A673 (cell line): ENCODE results near the gene IRX6. TPM values are rescaled to one million over a fixed set of nuclear protein-coding genes. Genes with fewer than 3 reads are reported as not detected.

Experiments
- BruUV-seq: library from RNA; stranded (reverse); fragments of 400-500 nt; replicated peaks from 2 replicates; lab custom pipeline; 2021; lab: Mats Ljungman, UMichigan
- CTCF ChIA-PET: fragments of 300-600 bp; sonication (Branson Sonifier 250); formaldehyde crosslinking; loops from one replicate; lab custom pipeline; 2022; ENCODE audit warnings: antibody characterized with exemption; lab: Charles Lee
- POLR2A ChIA-PET: fragments of 300-600 bp; sonication (Branson Sonifier 250); formaldehyde crosslinking; loops from one replicate; lab custom pipeline; 2022; ENCODE audit warnings: antibody characterized with exemption; ENCODE audit not compliant: low non-redundant PET; lab: Charles Lee
- DNase-seq: peaks from one replicate; pipeline ENCODE4 v3.0.0-alpha.2; 2015; ENCODE audit warnings: low spot score
- H3K27ac ChIP-seq: fragments of 200-600 bp; sonication (generic); 2 replicates; pipeline ENCODE4 v1.5.1; 2016; ENCODE audit warnings: mixed run types, low read depth, mild to moderate bottlenecking, mixed read lengths, antibody characterized with exemption, low read length; ENCODE audit not compliant: poor library complexity, severe bottlenecking
- H3K27me3 ChIP-seq: fragments of 200-600 bp; sonication (generic); replicated peaks from 2 replicates; pipeline ENCODE4 v1.6.1; 2017; ENCODE audit warnings: mixed run types, low read depth, mild to moderate bottlenecking, mixed read lengths, antibody characterized with exemption, low read length; ENCODE audit not compliant: insufficient read depth, poor library complexity
- H3K36me3 ChIP-seq: fragments of 200-600 bp; sonication (generic); 2 replicates; pipeline ENCODE4 v1.6.1; 2016; ENCODE audit warnings: mixed run types, mild to moderate bottlenecking, mixed read lengths, antibody characterized with exemption, low read length; ENCODE audit not compliant: insufficient read depth, poor library complexity, severe bottlenecking
- H3K4me1 ChIP-seq: fragments of 200-600 bp; sonication (generic); 2 replicates; pipeline ENCODE4 v1.6.1; 2017; ENCODE audit warnings: mixed run types, mild to moderate bottlenecking, mixed read lengths, antibody characterized with exemption, low read length; ENCODE audit not compliant: insufficient read depth, poor library complexity, severe bottlenecking
- H3K4me3 ChIP-seq: fragments of 200-600 bp; sonication (generic); 2 replicates; pipeline ENCODE4 v1.5.1; 2016; ENCODE audit warnings: low read depth, mixed run types, mild to moderate bottlenecking, mixed read lengths, low read length; ENCODE audit not compliant: poor library complexity, severe bottlenecking
- H3K9me3 ChIP-seq: fragments of 200-600 bp; sonication (generic); 2 replicates; pipeline ENCODE4 v1.6.1; 2016; ENCODE audit warnings: mixed run types, low read depth, mild to moderate bottlenecking, mixed read lengths, antibody characterized with exemption, low read length; ENCODE audit not compliant: poor library complexity, severe bottlenecking
- EZH2 ChIP-seq: fragments of 200-600 bp; sonication (generic); IDR thresholded peaks from 2 replicates; pipeline ENCODE4 v1.6.1; 2017; ENCODE audit warnings: borderline replicate concordance, low read depth, mild to moderate bottlenecking, mixed read lengths, antibody characterized with exemption, low read length; ENCODE audit not compliant: poor library complexity, severe bottlenecking
- intact Hi-C: fragments of 100-400 bp; cut with micrococcal nuclease; formaldehyde crosslinking; loops from one replicate; pipeline ENCODE4 v1.10.0; 2022; ENCODE audit not compliant: unreplicated experiment
- total RNA-seq: library from RNA; stranded (reverse); gene quantifications from 2 replicates; pipeline ENCODE4 v1.2.3, GENCODE V29; 2021
- TF ChIP-seq, protein P1 (sequence below): fragments of 300-800, 200-600 bp; sonication (generic); conservative IDR thresholded peaks from 2 replicates; pipeline ENCODE4 v1.5.1; 2017; ENCODE audit warnings: low read depth, mild to moderate bottlenecking, antibody characterized with exemption, low read length, moderate library complexity, mixed read lengths

IRX6 gene
- total RNA-seq, 1 experiment from 2014 or later = not detected

DNA sequence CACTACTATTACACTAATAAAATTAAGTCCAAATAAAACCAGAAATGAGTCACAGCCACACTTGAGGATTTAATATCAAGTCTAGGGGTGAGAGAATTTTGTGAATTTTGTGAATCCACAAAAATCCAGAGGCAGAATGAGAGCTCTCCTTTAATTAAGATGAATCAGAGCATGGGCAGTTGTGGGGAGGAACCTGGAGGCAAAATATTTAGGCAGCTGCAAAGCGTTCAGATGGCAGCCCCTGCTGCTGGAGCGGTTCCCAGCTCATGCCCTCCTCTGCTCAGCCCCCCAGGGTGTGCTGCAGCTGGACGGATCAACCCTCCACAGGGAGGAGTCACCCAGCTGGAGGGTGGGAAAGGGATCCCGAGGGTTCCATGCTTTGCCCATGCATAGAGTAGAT is 43.4 kb upstream of the IRX6 start:
- no peak overlapping the region for H3K27ac ChIP-seq
- peaks cover 14% of the 10 kb centered on the region for H3K27me3 ChIP-seq
- no peaks in the 10 kb centered on the region for H3K4me1 ChIP-seq
- H3K36me3 ChIP-seq = no peaks in the 10 kb centered on the region
- no TSS peak for BruUV-seq
- no peaks in the 10 kb centered on the region for H3K9me3 ChIP-seq
- no peak for TF ChIP-seq EZH2
- TF ChIP-seq, protein P1, sequence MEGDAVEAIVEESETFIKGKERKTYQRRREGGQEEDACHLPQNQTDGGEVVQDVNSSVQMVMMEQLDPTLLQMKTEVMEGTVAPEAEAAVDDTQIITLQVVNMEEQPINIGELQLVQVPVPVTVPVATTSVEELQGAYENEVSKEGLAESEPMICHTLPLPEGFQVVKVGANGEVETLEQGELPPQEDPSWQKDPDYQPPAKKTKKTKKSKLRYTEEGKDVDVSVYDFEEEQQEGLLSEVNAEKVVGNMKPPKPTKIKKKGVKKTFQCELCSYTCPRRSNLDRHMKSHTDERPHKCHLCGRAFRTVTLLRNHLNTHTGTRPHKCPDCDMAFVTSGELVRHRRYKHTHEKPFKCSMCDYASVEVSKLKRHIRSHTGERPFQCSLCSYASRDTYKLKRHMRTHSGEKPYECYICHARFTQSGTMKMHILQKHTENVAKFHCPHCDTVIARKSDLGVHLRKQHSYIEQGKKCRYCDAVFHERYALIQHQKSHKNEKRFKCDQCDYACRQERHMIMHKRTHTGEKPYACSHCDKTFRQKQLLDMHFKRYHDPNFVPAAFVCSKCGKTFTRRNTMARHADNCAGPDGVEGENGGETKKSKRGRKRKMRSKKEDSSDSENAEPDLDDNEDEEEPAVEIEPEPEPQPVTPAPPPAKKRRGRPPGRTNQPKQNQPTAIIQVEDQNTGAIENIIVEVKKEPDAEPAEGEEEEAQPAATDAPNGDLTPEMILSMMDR = no peak
- intact Hi-C loops = no loop called here
- no peak overlapping the region for H3K4me3 ChIP-seq
- CTCF ChIA-PET = no interaction called here
- POLR2A ChIA-PET = no interaction called here
- DNase-seq = peak; percentile 13

DNA sequence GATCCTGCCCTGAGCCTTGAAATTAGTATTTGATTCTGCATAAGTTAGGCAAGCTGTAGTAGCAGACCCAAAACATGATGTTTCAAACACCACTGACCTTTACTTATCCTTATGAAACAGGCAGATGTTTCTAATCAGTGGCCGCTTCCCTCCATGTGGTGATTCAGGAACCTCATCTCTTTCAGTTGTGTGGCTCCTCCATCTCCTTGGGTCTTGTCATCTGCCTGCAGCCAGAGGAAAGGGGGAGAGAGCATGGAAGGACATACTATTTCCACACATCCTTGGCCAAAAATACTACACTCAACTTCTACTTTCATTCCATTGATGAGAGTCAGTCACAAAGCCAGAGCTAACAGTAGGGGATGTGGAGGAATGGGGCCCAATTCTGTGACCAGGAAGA is 41.6 kb upstream of the IRX6 start:
- Histone ChIP-seq H3K4me3 (no peak overlapping the region), H3K27ac (no peak overlapping the region), H3K27me3 (peaks cover 14% of the 10 kb centered on the region), H3K4me1 (no peaks in the 10 kb centered on the region), H3K36me3 (no peaks in the 10 kb centered on the region), H3K9me3 (no peaks in the 10 kb centered on the region)
- POLR2A ChIA-PET = interaction anchor here (0.6 kb wide), 1 partner anchor 42 kb away, joined by 4 read pairs; no protein-coding TSS in a partner anchor
- CTCF ChIA-PET = no interaction called here
- TF ChIP-seq, protein P1 = no peak
- TF ChIP-seq EZH2 = no peak
- intact Hi-C loops = no loop called here
- no TSS peak for BruUV-seq
- no peak for DNase-seq

DNA sequence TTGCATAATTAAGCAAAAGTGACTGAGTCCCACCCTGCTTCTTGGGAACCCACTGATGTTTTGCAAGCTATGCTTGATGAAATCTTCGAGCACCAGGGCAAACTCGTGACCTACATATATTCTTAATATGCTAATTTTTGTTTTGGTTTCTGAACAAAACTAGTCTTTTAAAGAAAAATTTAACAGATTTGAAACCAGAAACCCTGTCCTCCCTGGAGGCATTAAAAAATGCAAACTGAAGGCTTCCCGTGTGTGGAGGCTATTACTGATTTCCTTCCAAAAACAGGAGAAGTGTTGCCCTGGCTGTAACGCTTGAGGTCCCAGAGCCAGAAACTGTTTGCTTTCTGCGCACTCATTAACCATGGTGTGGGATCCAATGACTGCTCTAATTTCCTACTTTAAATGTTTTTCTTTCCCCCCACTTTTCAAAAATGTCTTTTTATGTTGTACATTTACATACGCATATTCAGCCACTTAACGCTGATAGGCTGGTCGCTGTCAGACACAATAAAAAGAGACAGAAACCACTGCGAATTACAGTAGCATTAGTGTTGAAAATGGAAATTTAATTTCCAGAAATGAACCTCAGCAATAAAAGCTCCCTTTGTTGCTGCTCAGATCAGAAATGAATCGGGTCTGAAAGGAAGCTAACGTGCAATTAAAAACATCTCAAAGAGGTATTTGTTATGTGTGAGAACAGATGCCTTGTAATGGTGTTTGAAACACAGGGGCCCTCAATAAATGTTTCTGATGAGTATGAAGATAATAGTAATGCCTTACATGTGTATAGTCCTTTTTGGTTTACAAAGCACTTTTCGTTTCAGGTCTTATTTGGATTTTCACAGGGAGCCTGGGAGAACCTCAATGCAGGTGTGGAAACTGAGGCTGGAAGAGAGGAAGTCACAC is 39.9 kb upstream of the IRX6 start:
- POLR2A ChIA-PET = no interaction called here
- no TSS peak for BruUV-seq

More for the DNA sequence above, 39.9 kb upstream of the IRX6 start:
- H3K9me3 ChIP-seq = peaks cover 3% of the 10 kb centered on the region
- H3K27ac ChIP-seq = no peak overlapping the region
- TF ChIP-seq, protein P1 = no peak
- TF ChIP-seq EZH2 = no peak
- CTCF ChIA-PET = no interaction called here
- no peak for DNase-seq
- H3K4me1 ChIP-seq = no peaks in the 10 kb centered on the region
- peaks cover 8% of the 10 kb centered on the region for H3K27me3 ChIP-seq
- intact Hi-C loops = no loop called here
- H3K36me3 ChIP-seq = no peaks in the 10 kb centered on the region
- H3K4me3 ChIP-seq = no peak overlapping the region
